Measurements from ENCODE around the gene LRRC75A.
"Not testable (repeated sequence)": the region's sequence is repeated elsewhere in the genome, so short reads cannot be mapped to it uniquely, and the experiment has no call there.

Gene LRRC75A, protein sequence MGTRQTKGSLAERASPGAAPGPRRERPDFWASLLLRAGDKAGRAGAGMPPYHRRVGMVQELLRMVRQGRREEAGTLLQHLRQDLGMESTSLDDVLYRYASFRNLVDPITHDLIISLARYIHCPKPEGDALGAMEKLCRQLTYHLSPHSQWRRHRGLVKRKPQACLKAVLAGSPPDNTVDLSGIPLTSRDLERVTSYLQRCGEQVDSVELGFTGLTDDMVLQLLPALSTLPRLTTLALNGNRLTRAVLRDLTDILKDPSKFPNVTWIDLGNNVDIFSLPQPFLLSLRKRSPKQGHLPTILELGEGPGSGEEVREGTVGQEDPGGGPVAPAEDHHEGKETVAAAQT

DNA sequence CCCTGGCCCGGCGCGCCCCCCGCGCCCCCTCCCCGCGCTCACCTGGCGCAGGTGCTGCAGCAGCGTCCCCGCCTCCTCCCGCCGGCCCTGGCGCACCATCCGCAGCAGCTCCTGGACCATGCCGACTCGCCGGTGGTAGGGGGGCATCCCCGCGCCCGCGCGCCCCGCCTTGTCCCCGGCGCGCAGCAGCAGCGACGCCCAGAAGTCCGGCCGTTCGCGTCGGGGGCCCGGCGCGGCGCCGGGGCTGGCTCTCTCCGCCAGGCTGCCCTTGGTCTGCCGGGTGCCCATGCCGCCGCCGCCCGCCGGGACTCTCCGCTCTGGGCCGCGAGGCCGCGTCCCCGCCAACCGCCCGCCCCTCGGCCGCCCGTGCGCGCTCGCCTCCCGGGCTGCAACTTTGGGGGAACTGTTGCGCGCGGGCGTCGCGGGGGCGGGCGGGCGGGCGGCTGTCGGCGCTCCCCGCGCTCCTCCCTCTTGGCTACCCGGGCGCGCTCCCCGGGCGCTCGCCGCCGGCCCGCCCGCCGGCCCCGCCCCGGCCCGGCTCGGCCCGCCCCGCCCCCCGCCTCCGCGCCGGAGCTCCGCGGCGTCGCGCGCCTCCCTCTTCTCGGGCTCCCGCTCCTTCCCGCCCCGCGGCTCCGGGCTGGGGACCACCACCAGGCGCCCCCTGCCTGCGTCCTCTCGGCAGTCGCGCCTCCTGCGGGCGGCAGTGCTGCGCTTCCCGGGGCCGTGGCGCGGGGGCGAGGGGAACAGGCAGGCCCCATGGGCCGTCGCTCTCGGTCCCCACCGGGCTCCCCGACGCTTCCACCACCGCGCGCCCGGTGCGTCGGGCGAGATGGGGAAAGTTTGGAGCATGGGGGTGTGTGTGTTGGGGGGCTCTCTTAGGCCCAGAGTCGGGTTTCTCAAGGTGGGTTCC, at the start of gene LRRC75A:
Gene LRRC75A, minus strand, starts transcription at position 491 of the 910 bp plus-strand sequence. Its CDS starts 203 bp downstream, at position 288.
- Mint-ChIP-seq H3K27me3 (peaks cover 10% of the 10 kb centered on the region), H3K27ac (no peak within 1 kb of the TSS)

GRCh38 chr17:16537130-16537458, 45.1 kb upstream of the LRRC75A start:
- Mint-ChIP-seq H3K36me3 (peaks cover 3% of the 10 kb centered on the region), H3K4me1 (peaks cover 9% of the 10 kb centered on the region), H3K9me3 (peaks cover 7% of the 10 kb centered on the region), H3K4me3 (peak overlapping the region; percentile 97), H3K27me3 (peaks cover 1% of the 10 kb centered on the region), H3K27ac (peak overlapping the region; percentile 92)
- DNase-seq (ENCODE audit: low spot score in 2 of 2) (no peak), ATAC-seq (ENCODE audit: low read depth) (no peak)

More for the DNA sequence above, at the start of gene LRRC75A:
- H3K36me3 Mint-ChIP-seq = no peaks in the 10 kb centered on the region
- peaks cover 1% of the 10 kb centered on the region for H3K9me3 Mint-ChIP-seq
- peak within 1 kb of the TSS; percentile 81 for H3K4me3 Mint-ChIP-seq
- H3K4me1 Mint-ChIP-seq = peaks cover 2% of the 10 kb centered on the region
- ATAC-seq (ENCODE audit: low read depth) (peak; percentile 90), DNase-seq (ENCODE audit: low spot score in 2 of 2) (peak; percentile 30 to 55)

- H3K27ac Mint-ChIP-seq = no peak overlapping the region
- H3K36me3 Mint-ChIP-seq = peaks cover 2% of the 10 kb centered on the region
- H3K4me1 Mint-ChIP-seq = peaks cover 9% of the 10 kb centered on the region
- ATAC-seq (ENCODE audit: low read depth) (no peak), DNase-seq (ENCODE audit: low spot score in 2 of 2) (no peak)
- H3K27me3 Mint-ChIP-seq = peaks cover 5% of the 10 kb centered on the region
- H3K9me3 Mint-ChIP-seq = peaks cover 3% of the 10 kb centered on the region
- H3K4me3 Mint-ChIP-seq = no peak overlapping the region
Observed at GRCh38 chr17:16534236-16534635, 42.2 kb upstream of the LRRC75A start.

DNA sequence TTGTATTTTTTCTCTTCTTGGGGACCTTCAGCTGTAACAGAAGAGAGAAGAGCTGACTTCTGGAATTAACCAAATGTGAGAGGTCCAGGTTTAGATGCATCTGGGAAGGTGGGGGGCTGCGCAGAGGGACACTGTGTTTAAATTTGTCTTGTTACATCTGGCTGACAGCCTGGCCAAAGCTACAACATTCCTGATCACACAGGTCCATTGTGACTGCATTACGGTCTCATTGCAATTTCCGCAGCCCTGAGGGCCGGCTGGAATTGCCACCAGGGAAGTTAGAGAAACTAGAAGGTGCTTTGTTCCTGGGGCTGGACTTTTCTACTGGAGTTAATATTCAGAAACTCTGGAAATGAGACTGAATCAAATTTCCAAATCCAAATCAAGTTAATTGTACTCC, 37.9 kb upstream of the LRRC75A start:
- H3K27ac Mint-ChIP-seq = no peak overlapping the region
- peaks cover 2% of the 10 kb centered on the region for H3K36me3 Mint-ChIP-seq
- no peak overlapping the region for H3K4me3 Mint-ChIP-seq
- peaks cover 2% of the 10 kb centered on the region for H3K9me3 Mint-ChIP-seq
- H3K4me1 Mint-ChIP-seq = no peaks in the 10 kb centered on the region
- peaks cover 14% of the 10 kb centered on the region for H3K27me3 Mint-ChIP-seq
- ATAC-seq (ENCODE audit: low read depth) = no peak
- no peak for DNase-seq (ENCODE audit: low spot score in 2 of 2)

DNA sequence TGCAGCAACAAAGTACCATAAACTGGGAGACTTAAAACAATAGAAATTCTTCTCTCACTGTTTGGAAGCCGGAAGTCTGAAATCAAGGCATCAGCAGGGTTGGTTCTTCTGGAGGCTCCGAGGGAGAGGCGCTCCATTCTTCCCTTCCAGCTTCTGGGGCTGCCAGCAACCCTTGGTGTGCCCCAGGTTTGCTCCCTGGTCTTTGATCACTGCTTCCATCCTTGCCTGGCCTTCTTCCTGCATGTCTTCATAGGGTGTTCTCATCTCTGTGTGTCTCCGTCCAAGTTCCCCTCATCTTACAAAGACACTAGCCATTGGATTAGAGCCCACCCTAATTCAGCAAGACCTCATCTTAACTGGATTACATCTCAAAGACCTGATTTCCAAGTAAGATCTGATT, 35.3 kb upstream of the LRRC75A start:
- H3K4me1 Mint-ChIP-seq = peaks cover 3% of the 10 kb centered on the region
- no peak overlapping the region for H3K27ac Mint-ChIP-seq
- DNase-seq (ENCODE audit: low spot score in 2 of 2) (no peak), ATAC-seq (ENCODE audit: low read depth) (no peak)
- no peaks in the 10 kb centered on the region for H3K9me3 Mint-ChIP-seq
- H3K4me3 Mint-ChIP-seq = no peak overlapping the region
- H3K27me3 Mint-ChIP-seq = peaks cover 16% of the 10 kb centered on the region
- H3K36me3 Mint-ChIP-seq = no peaks in the 10 kb centered on the region

GRCh38 chr17:16525556-16525955, 33.6 kb upstream of the LRRC75A start:
- not testable (repeated sequence) for DNase-seq (ENCODE audit: low spot score in 2 of 2); H3K36me3 Mint-ChIP-seq; H3K4me3 Mint-ChIP-seq; H3K27ac Mint-ChIP-seq; ATAC-seq (ENCODE audit: low read depth); H3K4me1 Mint-ChIP-seq; H3K9me3 Mint-ChIP-seq
- peaks cover 20% of the 10 kb centered on the region for H3K27me3 Mint-ChIP-seq

GRCh38 chr17:16521070-16521727, 29.2 kb upstream of the LRRC75A start:
- ATAC-seq (ENCODE audit: low read depth) = peak; percentile 94
- peak; percentile 52 to 67 for DNase-seq (ENCODE audit: low spot score in 2 of 2)
- Mint-ChIP-seq H3K4me3 (no peak overlapping the region), H3K9me3 (no peaks in the 10 kb centered on the region), H3K27ac (no peak overlapping the region), H3K4me1 (peaks cover 7% of the 10 kb centered on the region), H3K27me3 (peaks cover 18% of the 10 kb centered on the region), H3K36me3 (no peaks in the 10 kb centered on the region)

- DNase-seq (ENCODE audit: low spot score in 2 of 2) (no peak), ATAC-seq (ENCODE audit: low read depth) (no peak)
- Mint-ChIP-seq H3K27ac (no peak overlapping the region), H3K27me3 (peaks cover 29% of the 10 kb centered on the region), H3K4me3 (no peak overlapping the region), H3K36me3 (no peaks in the 10 kb centered on the region), H3K9me3 (no peaks in the 10 kb centered on the region), H3K4me1 (peaks cover 6% of the 10 kb centered on the region)
Observed at GRCh38 chr17:16519021-16519420, 27.0 kb upstream of the LRRC75A start.

DNA sequence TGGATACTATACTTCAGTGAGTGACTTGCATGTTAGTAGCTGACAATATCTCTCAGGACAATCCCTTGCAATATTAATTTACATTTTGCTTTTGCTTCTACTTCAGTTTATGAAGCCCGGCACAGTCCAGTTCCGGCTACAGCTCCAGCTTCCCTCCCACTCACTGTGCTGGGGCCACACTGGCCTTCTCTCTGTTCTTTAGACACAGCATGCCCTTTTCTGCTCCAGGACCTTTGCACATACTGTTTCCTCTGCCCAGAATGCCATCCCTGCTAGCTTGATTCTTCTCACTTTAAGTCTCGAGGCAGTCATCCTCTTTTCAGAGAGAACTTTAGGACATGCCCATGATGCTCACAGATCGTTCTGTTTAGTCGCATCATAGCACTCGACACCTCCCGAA, 25.5 kb upstream of the LRRC75A start:
- H3K27ac Mint-ChIP-seq = no peak overlapping the region
- H3K9me3 Mint-ChIP-seq = no peaks in the 10 kb centered on the region
- H3K27me3 Mint-ChIP-seq = peaks cover 28% of the 10 kb centered on the region

GRCh38 chr17:16516594-16517051, 24.6 kb upstream of the LRRC75A start:
- Mint-ChIP-seq H3K9me3 (no peaks in the 10 kb centered on the region), H3K4me1 (peaks cover 10% of the 10 kb centered on the region), H3K4me3 (no peak overlapping the region), H3K27ac (no peak overlapping the region), H3K36me3 (no peaks in the 10 kb centered on the region), H3K27me3 (peaks cover 25% of the 10 kb centered on the region)
- ATAC-seq (ENCODE audit: low read depth) (no peak), DNase-seq (ENCODE audit: low spot score in 2 of 2) (no peak)

More for the DNA sequence above, 25.5 kb upstream of the LRRC75A start:
- no peak overlapping the region for H3K4me3 Mint-ChIP-seq
- ATAC-seq (ENCODE audit: low read depth) (no peak), DNase-seq (ENCODE audit: low spot score in 2 of 2) (no peak)
- H3K36me3 Mint-ChIP-seq = no peaks in the 10 kb centered on the region
- H3K4me1 Mint-ChIP-seq = peaks cover 4% of the 10 kb centered on the region

DNA sequence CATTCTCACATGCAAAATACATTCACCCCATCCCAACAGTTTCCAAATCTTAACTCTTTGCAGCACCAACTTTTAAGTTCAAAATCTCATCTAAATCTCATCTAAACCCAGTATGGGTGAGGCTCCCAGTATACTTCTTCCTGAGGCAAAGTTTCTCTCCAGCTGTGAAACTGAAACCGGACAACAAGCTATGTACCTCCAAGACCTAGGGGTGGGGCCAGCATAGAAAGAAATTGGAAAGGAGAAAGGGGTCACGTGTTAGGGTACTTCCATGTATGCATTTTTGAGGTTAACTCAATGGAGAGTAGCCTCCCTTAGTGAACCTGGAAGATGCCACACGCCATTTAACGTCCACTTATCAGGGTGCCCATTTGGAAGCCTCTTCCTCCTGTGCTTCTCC, 23.9 kb upstream of the LRRC75A start:
- H3K4me3 Mint-ChIP-seq = no peak overlapping the region
- no peak overlapping the region for H3K27ac Mint-ChIP-seq
- ATAC-seq (ENCODE audit: low read depth) (no peak), DNase-seq (ENCODE audit: low spot score in 2 of 2) (no peak)
- no peaks in the 10 kb centered on the region for H3K36me3 Mint-ChIP-seq
- H3K9me3 Mint-ChIP-seq = no peaks in the 10 kb centered on the region
- H3K27me3 Mint-ChIP-seq = peaks cover 21% of the 10 kb centered on the region
- peaks cover 6% of the 10 kb centered on the region for H3K4me1 Mint-ChIP-seq

GRCh38 chr17:16513873-16514272, 21.9 kb upstream of the LRRC75A start:
- ATAC-seq (ENCODE audit: low read depth) (no peak), DNase-seq (ENCODE audit: low spot score in 2 of 2) (no peak)
- Mint-ChIP-seq H3K4me1 (peaks cover 6% of the 10 kb centered on the region), H3K27me3 (peaks cover 21% of the 10 kb centered on the region), H3K36me3 (no peaks in the 10 kb centered on the region), H3K27ac (no peak overlapping the region), H3K4me3 (no peak overlapping the region), H3K9me3 (no peaks in the 10 kb centered on the region)

GRCh38 chr17:16512011-16512410, 20.0 kb upstream of the LRRC75A start:
- peaks cover 6% of the 10 kb centered on the region for H3K4me1 Mint-ChIP-seq
- no peaks in the 10 kb centered on the region for H3K36me3 Mint-ChIP-seq
- no peaks in the 10 kb centered on the region for H3K9me3 Mint-ChIP-seq
- H3K27me3 Mint-ChIP-seq = peaks cover 15% of the 10 kb centered on the region
- H3K4me3 Mint-ChIP-seq = no peak overlapping the region
- ATAC-seq (ENCODE audit: low read depth) (peak; percentile 34), DNase-seq (ENCODE audit: low spot score in 2 of 2) (no peak)
- no peak overlapping the region for H3K27ac Mint-ChIP-seq

- DNase-seq (ENCODE audit: low spot score in 2 of 2) = no peak
- no peak for ATAC-seq (ENCODE audit: low read depth)
- H3K36me3 Mint-ChIP-seq = no peaks in the 10 kb centered on the region
- H3K27ac Mint-ChIP-seq = no peak overlapping the region
- H3K27me3 Mint-ChIP-seq = peaks cover 17% of the 10 kb centered on the region
- H3K9me3 Mint-ChIP-seq = no peaks in the 10 kb centered on the region
- H3K4me3 Mint-ChIP-seq = no peak overlapping the region
- peaks cover 6% of the 10 kb centered on the region for H3K4me1 Mint-ChIP-seq
Observed at GRCh38 chr17:16511593-16511992, 19.6 kb upstream of the LRRC75A start.
